Heart left ventricle (tissue), 13 donors: ENCODE results near the gene NEDD8.

Source experiments
- CTCF ChIP-seq, 12 donors: fragments of 200-600 bp; sonication (generic) in 4 of 12; IDR thresholded peaks; one replicate each; pipeline versions ENCODE4 v1.5.0 to v1.8.0; 2018 to 2022; ENCODE audit warnings: antibody characterized with exemption in 12 of 12, mild to moderate bottlenecking in 5 of 12
- POLR2A ChIP-seq, 2 donors: fragments of 450-650 bp; IDR thresholded peaks; one replicate each; pipeline ENCODE4 v1.6.1; 2017; ENCODE audit warnings: antibody characterized with exemption in 2 of 2, mild to moderate bottlenecking in 2 of 2, moderate library complexity in 2 of 2
- donor health status: ischemic (EF 13 %, LVEDD 7.1; RV severe dilation, severe dysfunction).
- donor health status: DM: no; HTN: yes; CAD: no.
- donor health status: DM: no; HTN: no; CAD: no.
- donor health status: ischemic (EF 25% LVEDD 6.9; RV normal size, moderate dysfunction).
- donor health status: ischemic (EF 25% LVEDD 5.7; RV mildly dilated, moderate dysfunction).
- donor health status: ischemic (EF 35%, LVEDD 5.7; RV mildly dilated, moderate dysfunction).
- donor health status: nonischemic (EF 11% LVEDD 7.7; RV severe dilation, severe dysfunction).
- donor health status: DM: yes; HTN: yes; CAD: no.
- donor health status: PGD.
- donor health status: ischemic (EF 29% LVEDD 5.4; RV normal size, mild dysfunction).
- donor health status: nonischemic (EF 23%, LVEDD 6.1; RV moderate dilation, normal function).

GRCh38 chr14:24178399-24179178 is 53.6 kb downstream of the NEDD8 start:
- TF ChIP-seq CTCF (IDR thresholded peaks at IDR 0.05): no peak
- no peak for TF ChIP-seq POLR2A (IDR thresholded peaks at IDR 0.05)
